ENCODE measurements around the gene RAB23.

GRCh38 chr6:57159127-57159526 lies 63.0 kb downstream of the RAB23 start:
- TF ChIP-seq CTCF (IDR thresholded peaks at IDR 0.05), result no peak
- TF ChIP-seq POLR2A (IDR thresholded peaks at IDR 0.05), result no peak

Data from Peyer's patch (tissue), 4 donors.